HG03139 (cell line): Measurements from ENCODE around the gene THEM5.

ENCODE experiments used
- ATAC-seq: cut with Tn5 transposase; IDR thresholded peaks from one replicate; pipeline ENCODE4 v1.9.1; 2021; ENCODE audit not compliant: unreplicated experiment

Gene THEM5

DNA sequence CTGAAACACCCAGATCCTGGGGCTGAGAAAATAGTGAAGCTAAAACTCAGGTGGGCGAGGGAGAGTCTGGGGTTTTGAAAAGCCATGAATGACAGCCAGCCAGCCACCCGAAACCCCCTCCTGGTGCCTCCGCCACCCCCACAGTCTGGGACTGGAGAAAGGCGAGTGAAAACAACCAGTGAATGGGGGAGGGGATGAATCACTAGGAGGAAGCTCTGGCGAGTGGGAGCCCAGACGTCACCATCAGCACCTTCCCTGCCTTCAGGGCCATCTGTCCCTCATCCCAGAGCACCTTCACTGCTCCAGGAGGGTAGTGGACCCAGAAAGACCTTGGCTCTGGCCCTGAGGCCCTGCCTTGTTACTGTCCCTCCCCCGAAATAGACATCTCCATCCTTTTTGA, 31.1 kb downstream of the THEM5 start:
- no peak for ATAC-seq

DNA sequence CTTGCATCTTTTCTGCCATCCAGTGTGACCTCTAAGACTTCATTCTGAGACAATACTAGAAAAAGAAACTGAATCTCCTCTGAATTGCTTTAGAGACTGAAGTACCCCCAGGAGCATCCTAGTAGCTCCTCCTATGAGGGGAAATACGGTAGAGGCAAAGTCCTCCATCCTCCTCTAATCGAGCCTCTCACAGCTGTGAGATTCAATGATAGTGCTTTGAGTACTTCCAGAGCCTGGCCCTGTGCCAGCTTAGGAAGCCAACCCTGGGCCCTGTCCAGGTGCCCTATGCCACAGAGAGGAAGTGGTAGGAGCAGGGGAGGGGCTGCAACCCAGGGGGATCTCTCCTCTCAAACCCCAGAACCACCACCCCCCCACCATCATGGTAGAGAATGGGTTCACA, 32.6 kb downstream of the THEM5 start:
- ATAC-seq, result no peak

DNA sequence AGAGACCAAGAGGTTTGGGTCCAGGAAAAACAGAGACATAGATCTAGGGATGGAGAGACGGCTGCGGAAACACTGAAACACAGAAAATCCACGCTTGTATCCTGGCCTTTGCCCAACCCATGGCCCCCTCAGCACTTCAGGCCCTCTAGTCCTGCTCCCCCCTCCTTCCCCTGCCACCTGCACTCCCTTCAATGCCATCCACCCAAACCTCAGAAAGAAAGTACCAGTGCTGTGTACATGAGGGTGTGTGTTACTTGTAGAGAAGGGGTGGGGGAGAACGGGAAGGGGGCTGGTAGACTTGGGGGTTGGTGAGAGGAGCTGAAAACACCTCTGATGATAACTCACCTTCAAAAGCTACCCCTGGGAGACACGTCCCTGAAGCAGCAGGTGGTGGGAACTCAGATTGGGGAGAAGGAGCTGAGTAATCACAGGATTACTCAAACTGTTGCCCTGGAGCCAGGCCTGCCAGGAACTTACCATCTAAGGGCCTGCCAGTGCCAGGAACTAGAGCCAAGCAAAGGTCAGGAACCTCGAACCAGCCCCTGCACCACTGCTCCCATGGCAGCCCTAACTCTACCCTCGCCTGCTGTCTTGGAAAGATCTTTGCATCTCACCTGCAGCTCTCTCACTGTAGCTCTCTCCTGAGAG, 33.4 kb downstream of the THEM5 start:
- no peak for ATAC-seq

DNA sequence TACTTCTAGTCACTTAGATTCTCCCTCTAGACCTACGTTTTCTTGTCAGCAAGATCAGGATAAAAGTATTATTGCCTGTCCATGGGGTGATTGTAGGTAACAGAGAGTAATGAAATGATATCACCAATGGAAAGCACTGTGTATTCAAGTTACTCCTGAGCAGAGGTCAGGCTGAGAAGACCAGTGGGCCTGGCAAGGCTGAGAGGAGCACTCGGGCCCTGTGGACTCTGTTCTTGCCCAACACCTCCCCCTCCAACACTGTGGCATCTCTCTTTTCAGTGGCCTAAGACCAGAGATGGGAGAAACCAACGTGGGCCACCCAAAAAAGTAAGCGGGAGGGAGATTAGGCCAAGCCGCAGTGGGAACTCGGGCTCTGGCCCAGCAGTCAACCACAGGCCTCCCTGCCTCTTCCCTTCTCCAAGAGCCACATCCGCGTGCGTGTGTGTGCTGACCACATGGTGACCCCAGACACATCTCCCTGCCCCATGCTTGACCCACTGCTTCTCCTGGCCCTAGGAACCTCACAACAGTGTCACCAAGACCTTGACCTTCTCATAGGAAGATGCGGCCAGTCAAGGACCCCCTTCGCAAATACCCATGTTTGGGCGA, 34.2 kb downstream of the THEM5 start:
- no peak for ATAC-seq

DNA sequence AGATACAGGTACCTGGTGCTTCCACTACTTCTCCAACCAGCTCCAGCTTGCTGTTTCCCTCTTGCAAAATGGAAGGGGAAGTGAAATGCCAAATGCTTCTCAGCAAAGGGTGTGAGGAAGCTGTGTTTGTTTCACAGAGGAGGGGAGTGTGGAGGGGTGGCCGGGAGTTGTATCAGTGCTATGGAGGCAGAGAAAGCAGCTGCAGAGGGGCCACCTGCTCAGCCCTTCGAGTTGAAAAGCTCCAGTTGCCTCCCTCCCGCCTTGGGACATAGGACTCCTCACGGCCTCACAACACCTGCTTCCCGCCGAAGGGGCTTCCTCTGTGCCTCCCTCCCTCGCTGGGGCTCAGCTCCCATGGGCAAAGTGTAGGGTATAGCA, 36.2 kb downstream of the THEM5 start:
- no peak for ATAC-seq

DNA sequence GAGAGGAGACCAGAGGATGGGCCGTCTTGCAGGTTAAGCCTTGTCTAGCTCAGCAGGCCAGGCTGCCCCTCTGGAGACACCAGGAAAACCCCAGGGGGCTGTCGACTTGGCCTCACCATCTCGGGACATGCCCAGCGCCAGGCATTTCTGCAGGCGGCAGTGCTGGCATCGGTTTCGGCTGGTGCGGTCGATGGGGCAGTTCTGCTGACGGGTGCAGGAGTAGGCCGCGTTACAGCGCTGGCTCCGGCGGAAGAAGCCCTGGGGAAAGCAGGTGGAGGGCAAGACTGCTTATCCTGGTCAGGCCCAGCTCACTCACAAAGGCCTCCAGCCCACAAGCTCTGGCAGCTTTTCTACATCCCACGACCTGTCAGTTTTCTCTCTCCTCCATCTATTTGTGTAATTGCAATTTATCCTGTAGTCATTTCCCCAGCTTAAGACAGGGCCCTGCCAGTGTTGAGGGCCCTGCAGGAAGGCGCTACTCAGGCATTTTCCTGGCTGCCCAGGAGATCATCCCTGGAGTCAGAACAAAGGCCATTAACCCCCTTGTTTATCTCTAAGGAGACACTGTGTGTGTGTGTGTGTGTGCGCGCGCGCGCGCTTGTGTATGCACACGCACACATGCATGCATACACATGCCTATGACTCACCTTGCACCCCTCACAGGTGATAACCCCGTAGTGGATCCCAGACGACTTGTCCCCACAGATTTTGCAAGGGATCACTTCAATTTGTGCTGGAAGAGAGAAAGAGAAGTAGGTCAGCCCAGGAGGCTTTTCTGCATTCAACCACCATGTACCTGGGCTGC, 36.8 kb downstream of the THEM5 start:
- ATAC-seq, result no peak

DNA sequence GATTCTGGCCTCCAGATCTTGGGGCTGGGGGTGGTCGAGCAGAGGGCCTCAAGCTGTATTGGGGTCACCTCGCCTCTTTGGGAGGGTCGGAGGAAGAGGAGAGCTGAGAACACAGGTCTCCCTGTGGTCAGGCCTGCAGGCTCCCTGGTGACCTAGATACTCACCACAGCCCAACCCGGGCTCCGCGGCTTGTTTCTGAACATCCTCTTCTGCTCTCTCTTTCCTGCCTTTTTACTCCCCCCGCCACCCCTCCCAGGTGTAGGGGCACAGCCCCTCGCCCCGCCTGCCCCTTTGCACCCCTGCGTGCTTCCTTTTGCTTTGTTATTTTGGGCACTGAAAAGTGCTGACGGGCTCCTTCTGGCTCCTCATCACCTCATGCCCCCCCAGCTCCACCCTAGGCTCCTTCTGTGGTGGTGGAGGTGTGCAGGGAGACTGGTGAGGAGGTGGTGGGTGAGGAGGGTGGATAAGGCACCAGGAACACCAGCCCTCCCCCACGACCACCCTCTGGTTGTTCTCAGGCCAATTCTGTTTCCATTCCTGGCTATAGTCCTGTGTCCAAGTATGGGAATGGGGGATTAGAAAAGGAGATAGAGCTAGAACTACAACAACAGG, 37.7 kb downstream of the THEM5 start:
- ATAC-seq, result no peak

DNA sequence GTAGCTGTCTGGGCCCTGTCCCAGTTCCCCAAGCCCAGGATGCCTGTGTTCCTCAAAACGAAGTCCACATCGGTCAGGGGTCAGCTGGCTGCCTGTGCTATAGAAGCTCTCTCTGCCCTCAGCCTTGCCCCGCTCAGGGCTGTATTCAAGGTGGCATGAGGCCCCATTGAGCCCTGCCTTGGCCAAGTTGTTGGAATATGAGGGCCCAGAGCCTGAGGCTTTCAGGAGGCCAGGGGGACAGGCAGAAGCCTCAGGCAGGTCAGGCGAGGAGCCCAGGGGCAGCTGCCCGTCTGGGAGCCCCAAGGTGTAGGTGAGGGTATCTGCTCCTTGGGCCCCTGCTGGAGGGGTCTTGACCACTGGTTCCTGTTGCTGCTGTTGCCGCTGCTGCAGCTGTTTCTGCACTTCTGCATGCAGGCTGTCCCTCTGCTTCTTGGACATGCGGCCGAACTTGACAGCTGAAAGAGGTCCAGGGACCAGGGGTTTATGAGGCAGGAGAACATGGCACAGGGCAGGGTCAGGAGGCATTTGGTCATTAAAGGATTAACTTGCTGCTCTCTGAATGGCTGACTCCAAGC, 38.5 kb downstream of the THEM5 start:
- ATAC-seq, result no peak

DNA sequence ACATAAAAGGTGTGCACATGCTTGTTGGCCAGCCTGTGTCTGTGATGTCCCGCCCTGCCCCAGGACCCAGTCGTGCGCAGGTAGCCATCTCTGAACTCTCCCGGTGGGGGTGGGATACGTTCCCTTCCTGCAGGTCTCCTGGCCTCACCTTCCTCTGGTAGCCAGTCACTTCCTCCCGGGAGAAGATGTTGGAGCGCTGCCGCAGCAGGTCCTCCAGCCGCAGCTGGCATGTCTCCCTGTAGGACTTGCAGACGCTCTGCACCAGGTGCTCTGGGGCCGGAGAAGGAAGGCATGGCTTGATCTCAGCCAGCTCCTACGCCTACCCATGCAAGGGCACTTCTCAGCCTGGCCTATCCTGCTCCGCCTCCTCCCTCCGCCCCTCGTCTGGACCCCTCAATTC, 39.1 kb downstream of the THEM5 start:
- ATAC-seq, result no peak

DNA sequence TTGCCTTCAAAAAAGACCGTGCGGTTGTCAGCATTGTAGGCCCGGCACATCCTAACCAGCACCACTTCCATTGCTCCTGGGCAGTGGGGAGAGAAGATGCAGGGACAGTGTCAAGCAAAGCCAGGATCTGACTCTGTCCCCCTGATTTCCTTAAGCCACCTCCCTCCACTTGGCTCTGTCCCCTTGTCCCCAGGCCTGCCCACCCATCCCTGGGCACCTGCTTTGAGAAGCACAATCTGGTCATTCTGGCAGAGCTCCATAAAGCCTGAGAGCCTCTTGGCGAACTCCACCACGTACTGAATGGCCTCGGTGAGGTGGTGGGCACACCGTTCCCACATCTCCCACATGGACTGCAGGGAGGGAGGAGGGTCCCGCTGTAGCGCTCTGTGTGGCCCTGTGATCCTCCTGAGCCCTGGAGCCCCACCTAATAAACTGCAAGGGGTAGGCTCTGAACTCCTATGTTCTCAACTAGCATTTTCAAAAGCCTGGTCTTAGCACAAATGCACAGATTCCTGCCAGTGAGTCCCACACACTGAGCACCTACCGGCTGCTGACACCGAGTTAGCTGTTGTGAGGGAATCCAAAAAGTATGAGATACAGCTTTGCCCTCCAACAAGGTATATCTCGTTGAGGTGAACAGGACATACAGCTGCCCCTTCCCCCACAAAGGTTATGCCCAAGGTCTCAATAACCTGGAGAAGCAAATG, 40.1 kb downstream of the THEM5 start:
- no peak for ATAC-seq

DNA sequence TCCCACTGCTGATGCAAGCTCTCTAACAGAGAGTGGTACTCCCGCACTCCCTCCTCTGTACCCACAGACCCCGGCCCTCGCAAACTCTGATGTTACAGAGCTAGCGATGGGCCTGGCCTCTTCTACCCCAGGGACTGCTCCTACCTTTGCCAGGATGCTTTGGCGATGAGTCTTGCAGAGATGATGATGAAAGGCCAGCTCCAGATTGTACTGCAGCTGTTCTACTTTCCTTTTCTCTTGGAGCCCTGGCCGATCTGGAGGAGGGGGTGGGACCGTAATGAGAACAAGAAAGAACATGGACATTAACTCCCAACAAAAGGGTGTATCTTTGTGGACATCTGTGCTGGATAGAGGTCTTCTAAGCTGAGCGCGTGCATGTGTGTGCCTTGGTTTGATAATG, 42.3 kb downstream of the THEM5 start:
- no peak for ATAC-seq

DNA sequence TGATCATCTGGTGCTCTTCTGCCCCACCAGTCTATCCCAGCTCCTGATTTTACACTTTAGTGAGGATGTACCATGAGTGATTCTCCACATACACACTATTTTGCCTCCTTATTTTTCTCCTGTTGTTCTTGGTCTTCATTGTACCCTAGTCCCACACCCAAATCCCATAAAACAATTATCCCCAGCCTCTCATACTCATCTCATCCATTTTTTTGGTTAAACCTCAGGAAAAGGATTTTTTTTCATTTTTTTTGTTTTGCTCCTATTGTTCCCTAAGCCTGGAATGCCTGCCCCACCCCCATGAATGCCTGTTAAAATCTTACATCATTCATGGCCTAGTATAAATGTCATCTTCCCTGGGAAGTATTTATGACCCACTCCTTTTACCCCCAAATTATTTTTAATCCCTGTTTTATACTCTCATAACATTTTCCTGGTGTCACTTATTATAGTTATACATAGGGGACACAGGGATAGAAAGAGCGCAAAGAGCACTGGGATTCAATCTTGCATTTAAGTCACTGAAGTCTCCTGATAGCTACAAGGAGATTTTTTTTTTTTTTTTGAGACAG, 43.4 kb downstream of the THEM5 start:
- ATAC-seq, result no peak

DNA sequence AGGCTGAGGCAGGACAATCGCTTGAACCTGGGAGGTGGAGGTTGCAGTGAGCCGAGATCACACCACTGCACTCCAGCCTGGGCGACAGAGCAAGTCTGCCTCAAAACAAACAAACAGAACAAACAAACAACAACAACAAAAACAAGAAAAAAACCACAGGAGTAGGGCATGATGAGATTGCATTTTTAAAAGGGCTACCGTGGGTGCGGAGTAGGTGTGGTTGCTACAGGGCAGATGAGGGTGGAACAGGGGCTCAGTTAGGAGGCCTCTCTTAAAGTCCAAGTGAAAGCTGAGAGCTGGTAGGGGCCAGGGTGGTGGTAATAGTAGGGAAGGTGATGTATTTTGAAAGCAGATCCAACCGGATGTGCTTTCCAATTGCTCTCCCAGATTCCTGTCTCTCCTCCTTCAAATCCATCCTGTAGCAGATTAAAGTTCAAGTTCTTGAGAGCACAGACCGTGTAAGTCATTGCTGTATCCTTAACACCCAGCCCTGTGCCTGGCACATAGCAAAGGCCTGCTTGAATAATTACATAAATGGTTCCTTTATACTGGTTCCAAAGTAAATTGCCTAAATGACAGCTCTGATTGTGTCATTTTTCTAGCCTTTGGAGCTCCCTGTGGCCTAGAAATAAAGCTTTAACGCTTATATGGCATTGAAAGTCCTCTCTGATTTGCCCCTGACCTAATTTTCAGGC, 44.1 kb downstream of the THEM5 start:
- ATAC-seq, result no peak

DNA sequence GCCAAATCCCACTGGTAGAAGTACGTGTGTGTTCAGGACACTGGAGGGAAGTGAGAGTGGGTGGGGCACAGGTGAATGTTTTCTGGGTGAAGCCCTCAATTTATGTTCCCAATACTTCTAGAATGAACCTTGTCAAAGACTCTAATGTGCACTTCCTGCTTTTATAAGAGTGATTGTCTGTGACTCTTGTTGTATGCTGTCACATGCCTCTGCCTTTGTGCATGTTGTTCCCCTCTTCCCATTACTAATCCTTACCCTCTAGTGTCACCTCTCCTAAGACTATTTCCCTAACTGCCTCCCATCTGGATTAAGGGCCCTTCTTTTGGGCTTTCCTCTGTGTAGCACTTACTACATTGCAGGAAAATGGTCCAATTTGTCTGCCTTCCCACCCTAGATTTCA, 45.7 kb downstream of the THEM5 start:
- ATAC-seq, result no peak

DNA sequence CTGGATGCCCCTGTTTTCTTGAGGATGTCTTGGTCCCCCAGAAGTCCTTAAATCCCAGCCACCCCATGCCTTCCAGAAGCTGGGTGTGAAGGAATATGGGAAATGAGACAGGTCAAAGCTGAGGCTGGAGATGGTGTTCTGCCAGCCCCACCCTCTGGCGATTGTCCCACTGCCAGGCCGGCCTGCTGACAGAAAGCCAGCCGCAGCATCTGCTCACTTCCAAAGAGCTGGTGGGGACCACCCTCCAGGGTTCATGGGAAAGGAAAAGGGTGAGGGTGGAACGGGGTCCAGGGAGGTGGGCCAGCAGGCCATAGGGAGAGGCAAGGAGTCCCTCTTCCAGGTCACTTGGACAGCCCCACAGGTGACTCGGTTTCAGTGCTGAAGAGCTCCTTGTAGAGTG, 46.4 kb downstream of the THEM5 start:
- no peak for ATAC-seq

DNA sequence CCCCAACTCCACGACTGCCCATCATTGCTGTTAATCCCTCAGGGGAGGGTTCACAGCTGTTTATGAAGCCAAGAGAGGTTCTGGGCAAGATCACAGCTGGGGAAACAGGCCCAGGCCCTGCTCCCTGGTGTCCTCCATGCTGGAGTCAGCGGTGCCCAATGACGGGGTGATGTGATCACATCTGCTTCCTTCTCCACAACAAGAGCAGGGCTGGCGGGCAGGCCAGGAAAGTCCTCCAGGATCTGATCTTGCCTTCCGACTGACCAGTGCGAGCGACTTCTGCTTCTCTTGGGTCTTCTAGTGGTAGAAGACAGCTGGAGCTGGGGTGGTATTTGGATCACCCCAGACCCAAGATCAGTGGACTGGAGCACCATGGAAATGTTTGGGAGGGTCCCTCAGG, 47.3 kb downstream of the THEM5 start:
- ATAC-seq, result no peak

DNA sequence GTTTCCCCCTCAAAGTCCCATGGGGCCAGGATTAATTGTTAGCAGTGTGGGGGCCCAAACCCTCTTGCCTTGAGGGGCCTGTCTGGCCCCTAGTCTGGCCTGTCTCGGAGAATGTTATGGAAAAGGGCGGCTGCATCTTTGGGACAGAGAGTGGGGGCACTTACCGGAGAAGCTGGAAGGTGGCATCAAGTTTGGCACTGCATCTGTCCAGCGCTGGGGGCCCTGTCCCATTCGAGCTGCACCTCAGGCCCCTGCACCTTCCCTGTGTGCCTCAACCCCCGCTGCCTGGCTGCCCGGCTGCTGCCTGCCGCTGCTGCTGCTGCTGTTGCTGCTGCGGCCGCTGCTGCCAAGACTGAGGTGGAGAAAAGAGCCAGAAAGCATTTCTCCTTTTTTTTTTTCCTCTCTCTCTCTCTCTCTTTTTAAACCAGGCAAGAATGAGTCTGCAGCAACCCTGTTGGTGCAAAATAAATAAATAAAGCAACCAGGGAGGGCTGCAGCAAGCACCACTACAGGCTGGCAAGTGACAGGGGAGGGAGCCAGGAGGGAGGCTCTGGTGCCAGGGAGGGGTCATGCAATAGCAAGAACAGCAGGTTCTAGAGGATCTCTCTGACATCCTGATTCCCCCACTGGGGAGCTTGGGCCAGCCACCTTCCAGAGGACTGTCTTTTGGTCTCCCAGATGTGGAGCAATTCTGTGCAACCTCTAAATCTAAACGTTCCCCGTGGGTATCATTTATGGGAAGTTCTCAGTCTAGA, 48.3 kb downstream of the THEM5 start, which contains the start of gene LINGO4:
Gene LINGO4, minus strand, starts transcription at position 354 of the 755 bp plus-strand sequence. CDS start 2,715 bp downstream, outside the sequence.
- ATAC-seq, result no peak

DNA sequence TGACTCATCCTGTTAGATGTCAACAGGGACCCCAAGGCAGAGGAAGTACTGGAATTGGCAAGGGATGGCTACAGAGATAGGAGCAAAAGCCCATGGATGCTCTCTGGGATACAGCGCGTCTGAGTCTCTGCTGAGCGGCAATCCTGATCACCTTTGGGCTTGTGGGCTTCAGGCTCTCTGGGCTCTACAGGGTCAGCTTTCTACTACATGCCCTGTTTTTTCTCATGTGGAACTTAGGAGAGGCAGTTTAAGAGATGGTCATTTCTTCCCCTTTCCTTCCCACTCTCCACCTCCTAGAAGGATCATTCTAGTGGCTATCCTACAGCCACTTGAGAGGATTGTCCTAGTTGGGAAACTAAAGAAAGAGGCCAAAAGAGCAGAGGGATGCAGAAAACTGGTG, 49.6 kb downstream of the THEM5 start:
- no peak for ATAC-seq

DNA sequence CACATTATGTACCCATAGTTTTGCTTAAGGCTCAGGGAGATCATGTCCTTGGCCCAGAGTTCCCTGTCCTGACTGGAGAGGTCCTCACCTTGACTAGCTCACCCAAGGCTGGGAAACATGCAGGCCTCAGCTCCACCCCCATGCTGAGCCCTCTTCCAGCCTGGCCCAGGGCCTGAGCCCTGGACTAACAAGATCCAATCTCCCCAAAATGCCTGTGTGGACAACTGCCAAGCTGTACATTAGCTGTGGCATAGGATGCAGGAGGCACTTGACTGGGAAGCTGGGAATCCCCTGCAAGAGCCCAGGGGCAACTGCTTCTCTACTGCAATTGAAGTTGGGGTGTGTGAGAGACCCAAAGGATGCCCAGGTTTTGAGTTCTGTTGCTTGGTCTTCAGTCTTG, 50.3 kb downstream of the THEM5 start:
- ATAC-seq, result no peak
